ENCODE measurements around the gene MRPL53. TPM values are rescaled to one million over a fixed set of nuclear protein-coding genes. Genes with fewer than 3 reads are reported as not detected.

The MRPL53 gene
- polyA plus RNA-seq, 3 donors from 2014 or later = 83.8 to 152 (median 119) TPM

GRCh38 chr2:74507145-74507925 is 34.9 kb upstream of the MRPL53 start, which contains the start of gene PCGF1:
TSS of gene PCGF1 (minus strand) at chr2:74507695. CDS start at chr2:74507668, 27 bp downstream.
- DNase-seq = peak; percentile 98 to 99 (median 98)
- Mint-ChIP-seq H3K9me3 (no peaks in the 10 kb centered on the region), H3K36me3 (peaks cover 5 to 16% (median 13%) of the 10 kb centered on the region in 3 donors), H3K4me1 (peaks cover 57 to 59% of the 10 kb centered on the region in 2 donors), H3K27ac (peak within 1 kb of the TSS; percentile 99 to 100 (median 100)), H3K27me3 (ENCODE audit: low read depth in 3 of 3) (peaks cover 17 to 31% (median 24%) of the 10 kb centered on the region in 3 donors), H3K4me3 (peak within 1 kb of the TSS; percentile 98 to 100 (median 99))

GRCh38 chr2:74505448-74506246 is 33.2 kb upstream of the MRPL53 start:
- peaks cover 68 to 69% of the 10 kb centered on the region in 2 donors for H3K4me1 Mint-ChIP-seq
- peaks cover 5 to 16% (median 13%) of the 10 kb centered on the region in 3 donors for H3K36me3 Mint-ChIP-seq
- H3K27ac Mint-ChIP-seq = peak overlapping the region in 2 of 6 donors; percentile 35 to 71
- no peak for DNase-seq
- peak overlapping the region in 4 of 5 donors; percentile 42 to 87 (median 52) for H3K4me3 Mint-ChIP-seq
- H3K27me3 Mint-ChIP-seq (ENCODE audit: low read depth in 3 of 3) = peaks cover 10 to 25% (median 16%) of the 10 kb centered on the region in 3 donors
- H3K9me3 Mint-ChIP-seq = no peaks in the 10 kb centered on the region

GRCh38 chr2:74504591-74504990 is 32.1 kb upstream of the MRPL53 start:
- peaks cover 10 to 21% (median 11%) of the 10 kb centered on the region in 3 donors for H3K27me3 Mint-ChIP-seq (ENCODE audit: low read depth in 3 of 3)
- peak overlapping the region; percentile 28 to 76 (median 56) for H3K27ac Mint-ChIP-seq
- H3K4me3 Mint-ChIP-seq = peak overlapping the region; percentile 82 to 90 (median 86)
- H3K4me1 Mint-ChIP-seq = peaks cover 68 to 73% of the 10 kb centered on the region in 2 donors
- peaks cover 5 to 16% (median 13%) of the 10 kb centered on the region in 3 donors for H3K36me3 Mint-ChIP-seq
- DNase-seq = no peak
- H3K9me3 Mint-ChIP-seq = no peaks in the 10 kb centered on the region

- no peak for DNase-seq
- Mint-ChIP-seq H3K9me3 (no peaks in the 10 kb centered on the region), H3K27ac (peak overlapping the region; percentile 51 to 89 (median 80)), H3K4me1 (peaks cover 73 to 78% of the 10 kb centered on the region in 2 donors), H3K36me3 (peaks cover 5 to 16% (median 13%) of the 10 kb centered on the region in 3 donors), H3K4me3 (peak overlapping the region; percentile 82 to 90 (median 86)), H3K27me3 (ENCODE audit: low read depth in 3 of 3) (peaks cover 13 to 24% (median 13%) of the 10 kb centered on the region in 3 donors)
These were observed 31.3 kb upstream of the MRPL53 start for GRCh38 chr2:74503506-74504475.

GRCh38 chr2:74502720-74503505 is 30.4 kb upstream of the MRPL53 start:
- no peaks in the 10 kb centered on the region for H3K9me3 Mint-ChIP-seq
- peak overlapping the region; percentile 51 to 89 (median 80) for H3K27ac Mint-ChIP-seq
- DNase-seq = peak; percentile 56 to 64 (median 57)
- peak overlapping the region; percentile 82 to 90 (median 86) for H3K4me3 Mint-ChIP-seq
- peaks cover 73 to 78% of the 10 kb centered on the region in 2 donors for H3K4me1 Mint-ChIP-seq
- H3K27me3 Mint-ChIP-seq (ENCODE audit: low read depth in 3 of 3) = peaks cover 16 to 22% (median 16%) of the 10 kb centered on the region in 3 donors
- peaks cover 5 to 16% (median 13%) of the 10 kb centered on the region in 3 donors for H3K36me3 Mint-ChIP-seq

GRCh38 chr2:74502147-74502719 is 29.8 kb upstream of the MRPL53 start:
- H3K27me3 Mint-ChIP-seq (ENCODE audit: low read depth in 3 of 3) = peaks cover 12 to 19% (median 13%) of the 10 kb centered on the region in 3 donors
- no peaks in the 10 kb centered on the region for H3K9me3 Mint-ChIP-seq
- peaks cover 73 to 78% of the 10 kb centered on the region in 2 donors for H3K4me1 Mint-ChIP-seq
- peak overlapping the region; percentile 82 to 90 (median 86) for H3K4me3 Mint-ChIP-seq
- peak overlapping the region; percentile 39 to 89 (median 78) for H3K27ac Mint-ChIP-seq
- DNase-seq = no peak
- peaks cover 3 to 16% (median 13%) of the 10 kb centered on the region in 3 donors for H3K36me3 Mint-ChIP-seq

GRCh38 chr2:74501335-74502071 is 29.0 kb upstream of the MRPL53 start:
- peaks cover under 1 to 13% (median 10%) of the 10 kb centered on the region in 3 donors for H3K36me3 Mint-ChIP-seq
- peak overlapping the region; percentile 76 to 90 (median 83) for H3K4me3 Mint-ChIP-seq
- DNase-seq = no peak
- H3K27ac Mint-ChIP-seq = peak overlapping the region in 4 of 6 donors; percentile 17 to 83 (median 74)
- H3K27me3 Mint-ChIP-seq (ENCODE audit: low read depth in 3 of 3) = peaks cover 8 to 15% (median 10%) of the 10 kb centered on the region in 3 donors
- H3K4me1 Mint-ChIP-seq = peaks cover 66 to 71% of the 10 kb centered on the region in 2 donors
- H3K9me3 Mint-ChIP-seq = no peaks in the 10 kb centered on the region

GRCh38 chr2:74500578-74500946 is 28.1 kb upstream of the MRPL53 start:
- Mint-ChIP-seq H3K36me3 (peaks cover 0 to 17% (median 10%) of the 10 kb centered on the region in 3 donors), H3K9me3 (no peaks in the 10 kb centered on the region), H3K27me3 (ENCODE audit: low read depth in 3 of 3) (peaks cover 8 to 15% (median 10%) of the 10 kb centered on the region in 3 donors), H3K4me1 (peaks cover 63 to 66% of the 10 kb centered on the region in 2 donors), H3K4me3 (peak overlapping the region in 4 of 5 donors; percentile 38 to 86 (median 47)), H3K27ac (no peak overlapping the region)
- no peak for DNase-seq

GRCh38 chr2:74499940-74500577 is 27.6 kb upstream of the MRPL53 start:
- Mint-ChIP-seq H3K27ac (no peak overlapping the region), H3K36me3 (peaks cover 0 to 13% (median 8%) of the 10 kb centered on the region in 3 donors), H3K9me3 (no peaks in the 10 kb centered on the region), H3K4me1 (peaks cover 59 to 62% of the 10 kb centered on the region in 2 donors), H3K27me3 (ENCODE audit: low read depth in 3 of 3) (peaks cover 8 to 15% (median 10%) of the 10 kb centered on the region in 3 donors), H3K4me3 (peak overlapping the region; percentile 21 to 86 (median 38))
- DNase-seq = no peak

- H3K4me1 Mint-ChIP-seq = peaks cover 53 to 55% of the 10 kb centered on the region in 2 donors
- H3K27me3 Mint-ChIP-seq (ENCODE audit: low read depth in 3 of 3) = peaks cover 8 to 15% (median 11%) of the 10 kb centered on the region in 3 donors
- peak within 1 kb of the TSS; percentile 90 to 98 (median 93) for H3K4me3 Mint-ChIP-seq
- H3K36me3 Mint-ChIP-seq = peaks cover 0 to 6% (median 2%) of the 10 kb centered on the region in 3 donors
- H3K9me3 Mint-ChIP-seq = no peaks in the 10 kb centered on the region
- peak within 1 kb of the TSS; percentile 35 to 92 (median 78) for H3K27ac Mint-ChIP-seq
- DNase-seq = no peak
These were observed 26.9 kb upstream of the MRPL53 start, which contains the start of gene LBX2 for GRCh38 chr2:74499267-74499939. TSS of gene LBX2 (minus strand) at chr2:74499603. CDS start at chr2:74499537, 66 bp downstream.
